Renal cortical epithelial cell (primary cell): Measurements from ENCODE around the gene BCL11B. TPM values are rescaled to one million over a fixed set of nuclear protein-coding genes. Genes with fewer than 3 reads are reported as not detected.

Experiments used
- DNase-seq: peaks from one replicate; pipeline ENCODE4 v3.0.0-alpha.2; 2011; ENCODE audit warnings: low read depth
- total RNA-seq: library from RNA; depleted of rRNA; stranded (reverse); fragments of >200 nt; gene quantifications from 2 replicates; pipeline ENCODE4 v1.2.3, GENCODE V29; 2014

The BCL11B gene
- total RNA-seq, 1 donor from 2014 or later, result 0.20 TPM

DNA sequence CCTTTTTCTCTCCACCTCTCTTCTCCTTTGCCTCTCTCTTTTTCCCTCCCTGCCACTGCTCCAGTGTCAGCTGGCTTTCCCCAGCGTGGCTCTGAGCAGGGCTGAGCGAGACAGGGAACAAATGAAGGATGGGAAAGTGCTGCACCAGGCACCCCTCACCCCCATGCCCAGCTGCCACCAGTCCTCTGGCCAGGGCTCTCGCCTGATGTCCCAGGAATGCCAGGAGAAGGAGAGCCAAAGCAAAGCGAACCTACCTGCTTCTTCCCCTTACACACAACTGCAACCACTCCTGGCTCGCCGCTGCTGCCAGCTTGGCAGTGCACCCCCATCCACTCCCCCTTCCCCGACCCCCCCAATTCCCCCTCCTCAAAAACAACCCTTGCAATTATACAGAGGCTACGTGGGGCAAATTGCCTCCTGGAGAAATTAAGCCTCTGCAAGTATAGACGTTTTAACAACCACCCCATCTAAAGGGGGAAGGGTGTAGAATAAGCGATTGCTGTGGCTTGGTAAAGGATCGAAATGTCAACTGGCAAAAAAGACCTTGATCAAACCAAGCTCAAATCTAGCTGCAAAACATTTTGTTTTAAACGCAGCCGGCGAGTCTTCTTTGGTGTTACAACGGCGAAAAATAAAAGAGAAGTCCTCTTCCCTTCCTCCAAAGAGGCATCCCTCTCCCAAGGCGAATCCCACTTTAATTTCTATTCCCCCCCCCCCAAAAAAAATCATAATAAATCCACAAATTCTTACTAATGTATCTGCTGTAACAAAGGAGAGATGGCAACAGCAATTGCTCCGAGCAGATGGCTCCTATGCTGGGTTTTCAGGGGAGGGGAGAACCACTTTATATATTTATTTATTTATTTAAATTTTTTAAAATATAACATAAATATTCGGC lies 2.9 kb downstream of the BCL11B start:
- DNase-seq, result no peak

- DNase-seq, result no peak
Observed at GRCh38 chr14:99267837-99268781, 3.9 kb downstream of the BCL11B start.

DNA sequence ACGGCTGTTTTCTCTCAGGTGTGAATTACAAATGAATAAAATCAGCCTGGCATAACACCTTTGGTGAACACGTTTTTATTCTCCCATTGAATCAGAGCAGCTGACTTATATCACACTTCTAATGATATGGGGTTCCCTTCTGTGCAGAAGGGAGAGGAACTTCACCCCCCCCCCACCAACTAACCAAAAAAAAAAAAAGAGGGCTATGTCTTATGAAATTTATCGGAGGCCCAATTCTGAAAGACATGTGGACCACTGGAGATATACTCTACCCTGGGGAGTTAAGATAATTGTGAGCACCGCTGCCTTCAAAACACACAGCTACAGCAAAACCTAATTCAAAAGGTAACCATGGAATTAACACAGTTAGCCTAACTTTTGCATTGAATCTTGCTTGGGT lies 4.6 kb downstream of the BCL11B start:
- DNase-seq, result no peak

- peak; percentile 29 for DNase-seq
Observed at GRCh38 chr14:99266181-99267178, 5.5 kb downstream of the BCL11B start.

- DNase-seq, result no peak
Observed at GRCh38 chr14:99265571-99265970, 6.4 kb downstream of the BCL11B start.

- DNase-seq, result no peak
Observed at GRCh38 chr14:99264691-99265450, 7.1 kb downstream of the BCL11B start.

DNA sequence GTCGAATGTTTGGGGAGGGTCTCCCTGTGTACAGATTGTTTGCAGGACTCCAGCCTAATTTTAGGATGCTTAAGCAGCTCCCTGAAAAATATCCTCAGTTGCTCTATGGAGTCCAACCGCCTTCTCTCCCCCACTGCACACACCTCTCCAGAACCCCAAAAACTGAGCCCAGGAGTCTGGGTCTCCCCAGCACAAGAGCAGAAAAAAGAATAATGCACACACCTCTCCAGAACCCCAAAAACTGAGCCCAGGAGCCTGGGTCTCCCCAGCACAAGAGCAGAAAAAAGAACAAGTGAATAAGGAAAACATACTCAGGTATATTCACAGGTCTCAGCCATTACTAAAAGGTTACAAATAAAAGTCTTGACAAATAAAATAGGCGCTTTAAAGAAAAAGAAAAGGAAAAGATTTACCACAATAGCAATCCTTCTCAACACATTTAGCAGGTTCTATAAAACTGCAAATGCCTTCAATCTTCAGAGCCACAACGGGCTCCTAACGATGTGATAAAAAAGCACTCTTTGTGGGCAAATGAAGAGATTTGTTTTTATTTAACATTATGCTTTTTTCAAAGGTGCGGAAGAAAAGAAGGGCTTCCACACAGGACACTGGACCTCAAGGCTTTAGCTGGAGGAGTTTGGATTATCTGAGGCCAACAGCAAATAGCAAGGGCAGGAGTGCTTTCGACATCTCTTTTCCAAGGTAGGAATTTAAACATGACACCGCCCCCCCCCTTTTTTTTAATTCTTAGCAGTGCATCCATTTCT lies 8.2 kb downstream of the BCL11B start:
- no peak for DNase-seq

GRCh38 chr14:99262977-99263448 lies 9.0 kb downstream of the BCL11B start:
- DNase-seq, result no peak

GRCh38 chr14:99261912-99262787 lies 9.8 kb downstream of the BCL11B start:
- no peak for DNase-seq

DNA sequence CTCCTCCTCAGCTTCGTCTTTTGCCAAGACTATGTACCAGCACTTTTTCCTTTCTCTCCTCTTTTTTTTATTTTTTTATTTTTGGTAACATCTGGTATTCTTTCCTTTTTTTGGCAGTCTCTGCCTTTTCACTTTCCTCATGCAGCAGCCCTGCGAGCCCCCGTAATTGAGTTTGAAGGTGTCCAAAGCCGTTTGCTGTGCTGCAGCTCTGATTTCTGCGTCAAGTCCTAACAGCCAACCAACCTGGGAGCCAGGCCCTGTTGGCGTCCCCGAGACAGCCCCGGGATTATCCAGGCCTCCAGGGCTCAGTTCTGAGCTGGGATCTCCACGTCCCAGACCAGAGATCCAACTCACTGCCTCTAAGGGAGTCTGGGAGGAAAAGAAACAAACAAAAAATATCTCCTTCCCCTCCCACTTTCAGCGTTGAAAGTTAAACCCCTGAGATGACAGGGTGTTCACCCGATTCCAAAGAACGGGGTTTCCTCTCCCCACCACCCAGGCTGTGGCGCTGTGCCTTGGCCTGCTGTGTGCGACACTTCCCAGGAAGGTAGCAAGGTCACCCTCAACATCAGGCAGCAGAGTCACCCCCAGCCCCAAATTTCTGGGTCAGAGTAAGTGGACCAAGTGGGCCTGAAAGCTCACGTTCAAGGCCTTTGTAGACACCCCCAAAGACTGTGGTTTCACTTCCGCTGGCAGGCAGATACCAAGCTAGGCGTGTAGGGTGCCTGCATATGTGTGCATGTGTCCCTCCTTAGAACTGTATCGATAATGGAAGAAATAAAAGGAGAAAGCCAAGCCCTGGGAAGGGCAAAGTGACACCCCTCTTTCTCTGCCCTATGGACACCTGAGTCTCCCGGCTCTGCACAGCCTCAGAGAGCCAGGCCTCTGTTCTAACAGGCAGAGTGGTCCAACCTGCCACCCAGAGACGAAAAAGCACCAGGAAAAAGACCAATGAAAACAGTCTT lies 11.1 kb downstream of the BCL11B start:
- DNase-seq, result no peak

DNA sequence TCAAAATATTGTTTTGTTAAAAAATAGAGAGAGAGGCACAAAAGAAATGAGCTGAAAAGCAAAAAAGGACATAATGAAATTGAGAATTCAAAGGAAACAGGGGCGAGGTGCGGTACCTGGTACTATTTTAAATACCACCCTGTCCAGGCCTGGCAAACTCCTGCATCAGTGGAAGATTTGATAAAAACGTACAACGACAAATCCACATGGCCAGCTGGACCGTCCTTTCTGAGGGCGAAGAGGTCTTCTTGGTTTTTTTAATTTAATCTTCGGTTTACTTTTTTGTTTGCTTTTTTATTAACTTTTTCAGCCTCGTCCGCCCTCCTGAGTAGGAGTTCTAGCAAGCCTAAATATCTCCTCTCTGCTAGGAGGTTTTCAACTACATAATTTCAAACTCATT lies 11.9 kb downstream of the BCL11B start:
- DNase-seq, result no peak

DNA sequence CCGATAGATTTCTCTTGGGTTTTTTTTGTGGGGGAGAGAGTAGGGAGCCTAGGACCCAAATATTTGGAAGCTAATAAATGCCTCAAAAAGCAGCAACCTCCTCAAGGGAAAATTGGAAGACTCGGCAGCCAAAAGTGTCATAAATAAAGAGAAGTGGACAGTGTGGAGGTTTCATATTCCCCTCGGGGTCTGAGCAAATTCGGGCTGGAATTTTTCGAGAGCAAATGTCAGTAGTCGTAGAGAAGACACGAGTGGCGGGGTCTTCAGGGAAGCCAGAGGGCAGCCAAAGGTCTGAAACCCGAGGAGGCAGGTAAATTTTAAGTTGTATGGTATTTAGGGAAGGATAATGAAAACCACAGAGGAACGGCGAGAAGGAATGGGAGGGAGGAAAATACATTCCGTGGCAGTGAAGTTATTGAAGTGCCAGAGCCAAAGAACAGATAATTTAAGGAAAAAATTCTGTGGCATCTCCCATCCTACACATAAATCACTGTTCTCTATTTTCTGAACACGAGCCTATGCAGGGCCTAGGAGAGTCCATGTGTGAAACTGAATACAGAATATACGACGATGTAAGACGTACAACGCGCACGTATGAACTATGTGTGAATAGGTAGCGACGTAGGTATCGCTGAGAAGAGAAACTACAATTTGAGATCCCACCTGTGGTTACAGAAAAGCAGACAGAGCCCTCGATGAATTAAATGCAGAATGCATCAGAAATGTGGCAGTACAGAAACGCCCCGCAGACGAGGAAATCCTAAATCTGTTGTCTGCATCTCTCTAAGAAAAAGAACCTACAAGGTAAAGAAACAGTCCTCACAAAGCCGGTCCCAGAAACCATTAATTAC lies 12.9 kb downstream of the BCL11B start:
- DNase-seq, result no peak

DNA sequence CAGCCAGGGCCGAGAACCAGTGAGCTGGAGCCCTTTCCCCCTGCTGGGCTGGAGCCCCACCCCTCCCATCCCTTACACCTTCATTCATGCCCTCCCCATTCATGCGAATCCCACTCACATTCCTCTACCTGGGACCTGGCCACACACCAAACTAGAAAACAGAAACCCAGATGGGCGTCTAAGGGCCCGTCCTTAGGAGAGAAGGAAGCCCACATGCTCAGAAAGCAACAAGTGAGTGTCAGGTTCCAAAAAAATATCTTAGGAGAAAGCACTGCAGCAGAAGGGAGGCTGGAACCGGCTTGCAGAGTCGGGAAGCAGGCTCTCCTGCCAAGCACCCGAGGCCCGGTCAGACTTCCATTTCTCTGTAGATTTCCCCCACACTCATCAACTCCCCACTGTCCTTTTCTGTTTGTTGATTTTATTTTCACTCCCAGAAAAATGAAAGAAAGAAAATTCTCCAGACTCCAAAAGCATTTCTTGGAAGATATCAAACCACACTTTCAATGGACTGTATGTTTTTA lies 13.6 kb downstream of the BCL11B start:
- DNase-seq, result no peak

DNA sequence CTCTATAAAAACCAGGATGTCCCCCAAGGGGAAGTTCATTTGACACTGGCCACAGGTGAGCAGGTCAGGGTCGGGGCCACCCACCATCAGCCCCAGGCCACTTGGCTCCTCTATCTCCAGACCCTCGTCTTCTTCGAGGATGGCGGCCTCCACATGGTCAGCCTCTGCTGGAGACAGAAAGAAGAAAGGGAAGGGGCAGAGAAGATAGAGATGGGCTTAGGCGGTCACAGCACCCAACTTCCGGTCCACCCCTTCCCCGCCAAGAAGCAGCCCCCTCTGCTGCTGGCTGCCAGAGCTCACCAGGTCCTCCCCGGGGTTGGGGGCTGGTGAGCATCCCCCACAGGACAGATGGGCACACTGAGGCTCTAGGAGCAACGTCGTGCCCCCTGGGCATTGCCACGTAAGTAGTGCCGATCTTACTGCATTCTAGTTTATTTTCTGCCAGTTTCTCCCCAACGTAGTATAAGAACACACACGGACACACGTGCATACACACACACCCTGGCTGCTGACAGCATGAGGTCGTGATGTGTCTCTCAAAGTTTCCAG lies 14.2 kb downstream of the BCL11B start:
- no peak for DNase-seq

DNA sequence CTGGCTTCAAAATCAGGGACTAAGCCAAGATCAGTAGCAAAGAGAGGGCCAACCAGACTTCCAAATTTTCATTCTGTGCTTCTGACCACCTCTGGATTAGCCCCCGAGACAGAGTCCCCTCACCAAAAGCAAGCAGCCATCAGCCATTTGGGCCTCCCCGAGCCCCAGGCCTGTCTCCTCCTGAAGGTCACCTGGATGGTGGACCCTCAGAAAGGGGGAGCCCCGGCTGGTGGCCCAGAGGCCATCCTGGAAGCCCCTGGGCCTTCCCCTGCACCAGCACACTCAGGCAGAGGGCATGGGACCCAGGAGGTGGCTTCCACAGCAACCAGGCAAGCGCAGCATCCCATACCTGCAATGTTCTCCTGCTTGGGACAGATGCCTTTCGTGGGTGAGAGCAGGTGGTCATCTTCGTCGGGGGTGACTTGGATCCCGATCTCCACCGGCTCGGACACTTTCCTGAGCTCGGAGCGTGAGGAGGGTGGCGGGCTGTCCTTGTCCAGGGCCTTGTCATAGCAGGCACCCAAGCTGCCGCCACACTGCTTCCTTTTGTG lies 14.8 kb downstream of the BCL11B start:
- no peak for DNase-seq

DNA sequence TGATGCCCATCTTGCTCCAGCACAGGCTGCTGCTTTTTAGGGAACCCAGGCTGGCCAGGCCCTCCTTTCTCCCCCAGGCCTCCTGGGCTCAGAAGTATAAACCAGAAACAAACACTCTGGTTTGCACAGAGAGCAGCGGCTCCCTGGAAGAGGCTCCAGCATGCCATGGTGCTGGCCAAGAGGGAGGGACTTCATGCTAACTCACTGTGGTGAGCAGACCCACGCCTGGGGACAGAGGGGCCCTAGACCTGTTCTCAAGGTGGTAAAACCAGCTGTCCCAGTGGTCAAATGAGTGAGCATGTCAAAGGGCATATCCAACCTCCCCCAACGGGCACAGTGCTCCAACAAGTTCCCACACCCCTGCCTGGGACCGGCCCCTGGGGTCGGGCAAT lies 15.5 kb downstream of the BCL11B start:
- DNase-seq, result no peak
